ENCODE data around the gene TUBGCP5. TPM values are rescaled to one million over a fixed set of nuclear protein-coding genes. Genes with fewer than 3 reads are reported as not detected.

The TUBGCP5 gene
- total and polyA plus RNA-seq, 2 of the 4 experiments (the other 2 are of a cell fraction): 13.0 to 19.4 TPM

- ChIA-PET CTCF (interaction anchor here (0.5 kb wide), 1 partner anchor 393 kb away, joined by 3 read pairs; no protein-coding TSS in a partner anchor), POLR2A (ENCODE audit: unreplicated experiment) (no interaction called here)
- intact Hi-C loops (cut with micrococcal nuclease) (no loop called here), in situ Hi-C loops (cut with MboI; ENCODE audit: low sequenced_read_pairs) (no loop called here), dilution Hi-C loops (cut with HindIII; ENCODE audit: low sequenced_read_pairs, unreplicated experiment) (no loop called here)
- DNase-seq (no peak), ATAC-seq (ENCODE audit: low read depth) (no peak)
- no peak overlapping the region for H3K4ac ChIP-seq (ENCODE audit: low read depth, low read length)
- no peak overlapping the region for H3K9ac ChIP-seq (ENCODE audit: low read depth, low read length)
- H3K27me3 ChIP-seq (ENCODE audit: control insufficient read depth, insufficient read depth, low read length): no peaks in the 10 kb centered on the region
- no peak overlapping the region for H4K8ac ChIP-seq (ENCODE audit: low read depth in 2 of 2, low read length in 2 of 2)
- H2BK120ac ChIP-seq (ENCODE audit: low read depth, low read length): no peak overlapping the region
- no peaks in the 10 kb centered on the region for H4K20me1 ChIP-seq (ENCODE audit: insufficient read depth, low read length)
- no peak overlapping the region for H3K18ac ChIP-seq (ENCODE audit: low read depth, low read length)
- H3K79me1 ChIP-seq (ENCODE audit: low read depth in 1 of 2, low read length in 2 of 2): no peaks in the 10 kb centered on the region
- no peak overlapping the region for H4K5ac ChIP-seq (ENCODE audit: low read depth, low read length)
- H3K36me3 ChIP-seq (ENCODE audit: control insufficient read depth, insufficient read depth, low read length): no peaks in the 10 kb centered on the region
- H3K4me3 ChIP-seq (ENCODE audit: insufficient read depth, low read depth, low read length): no peak overlapping the region
- H3K4me2 ChIP-seq (ENCODE audit: low read depth, low read length): no peak overlapping the region
- no peak overlapping the region for H2BK5ac ChIP-seq (ENCODE audit: low read depth, low read length, poor library complexity, severe bottlenecking)
- BruUV-seq (replicated peaks): no TSS peak
- H3K27ac ChIP-seq (ENCODE audit: insufficient read depth, low read length): no peak overlapping the region
- H2BK20ac ChIP-seq (ENCODE audit: low read depth, low read length): no peak overlapping the region
- no peaks in the 10 kb centered on the region for H3K9me3 ChIP-seq (ENCODE audit: control insufficient read depth, insufficient read depth, low read length)
- no peak overlapping the region for H3K23ac ChIP-seq (ENCODE audit: low read depth, low read length)
- H2AFZ ChIP-seq (replicated peaks; ENCODE audit: low read length, poor library complexity): no peak overlapping the region
- no peak for TF ChIP-seq CTCF (conservative IDR thresholded peaks at IDR 0.05; ENCODE audit: low read depth, low read length)
- TF ChIP-seq BHLHE40 (IDR thresholded peaks at IDR 0.05; ENCODE audit: low read depth, low read length): no peak
- TF ChIP-seq SMC3 (IDR thresholded peaks at IDR 0.05; ENCODE audit: low read depth, low read length): no peak
- TF ChIP-seq RAD21 (IDR thresholded peaks at IDR 0.05; ENCODE audit: low read length): no peak
- TF ChIP-seq CEBPB (IDR thresholded peaks at IDR 0.05; ENCODE audit: low read depth, low read length): no peak
- no peak overlapping the region for H2BK15ac ChIP-seq (ENCODE audit: low read depth, low read length)
- no peaks in the 10 kb centered on the region for H3K4me1 ChIP-seq (ENCODE audit: control insufficient read depth, insufficient read depth, low read length)
- no peak overlapping the region for H3K14ac ChIP-seq (replicated peaks; ENCODE audit: low read depth, low read length)
- no peak overlapping the region for H3K56ac ChIP-seq (ENCODE audit: extremely low read depth, insufficient read depth, low read length)
- no peak overlapping the region for H4K91ac ChIP-seq (ENCODE audit: insufficient read depth, low read depth, low read length)
- WGBS, 2 experiments (ENCODE audit: extremely low coverage in 2 of 2, insufficient read length in 1 of 2): no CpG with 5 or more reads among the region's 1 CpG
- no peak overlapping the region for H2AK5ac ChIP-seq (ENCODE audit: low read depth, low read length)
- H3K9me1 ChIP-seq (ENCODE audit: insufficient read depth, low read length): no peaks in the 10 kb centered on the region
- H2AK9ac ChIP-seq (replicated peaks; ENCODE audit: low read depth, low read length, poor library complexity): no peak overlapping the region
Observed at GRCh38 chr15:23074684-23075083, 35.3 kb upstream of the TUBGCP5 start.

All from IMR-90 (cell line).